Skeletal muscle cell (primary cell): ENCODE data around the gene SCN1B.
"Not testable (repeated sequence)": the region's sequence is repeated elsewhere in the genome, so short reads cannot be mapped to it uniquely, and the experiment has no call there.

Source experiments
- DNase-seq: peaks from one replicate; pipeline ENCODE4 v3.0.0-alpha.2; 2010; ENCODE audit warnings: low read depth
- H3K4me3 ChIP-seq: 2 replicates; pipeline ENCODE4 v1.5.1; 2011; ENCODE audit warnings: low read depth, mild to moderate bottlenecking, control low read depth, low read length, moderate library complexity

The SCN1B gene

GRCh38 chr19:35000338-35000646 is 30.0 kb upstream of the SCN1B start:
- no peak for DNase-seq
- peak overlapping the region; percentile 81 for H3K4me3 ChIP-seq

- DNase-seq = peak; percentile 8
- H3K4me3 ChIP-seq = peak overlapping the region; percentile 81
Measured at GRCh38 chr19:35000647-35001501, 29.4 kb upstream of the SCN1B start.

GRCh38 chr19:35002037-35002535 is 28.2 kb upstream of the SCN1B start:
- DNase-seq = no peak
- H3K4me3 ChIP-seq = no peak overlapping the region

- DNase-seq = no peak
- H3K4me3 ChIP-seq = no peak overlapping the region
Measured at GRCh38 chr19:35004517-35005255, 25.6 kb upstream of the SCN1B start.

GRCh38 chr19:35005256-35005977 is 24.9 kb upstream of the SCN1B start:
- no peak for DNase-seq
- no peak overlapping the region for H3K4me3 ChIP-seq

- H3K4me3 ChIP-seq, DNase-seq: not testable (repeated sequence)
Measured at GRCh38 chr19:35006007-35006341, 24.3 kb upstream of the SCN1B start.

GRCh38 chr19:35006342-35006998 is 23.8 kb upstream of the SCN1B start:
- DNase-seq = no peak
- no peak overlapping the region for H3K4me3 ChIP-seq

- no peak overlapping the region for H3K4me3 ChIP-seq
- DNase-seq = no peak
Measured at GRCh38 chr19:35006999-35007365, 23.3 kb upstream of the SCN1B start.

GRCh38 chr19:35007427-35007826 is 22.8 kb upstream of the SCN1B start:
- DNase-seq, H3K4me3 ChIP-seq: not testable (repeated sequence)

GRCh38 chr19:35008891-35009341 is 21.4 kb upstream of the SCN1B start:
- no peak for DNase-seq
- no peak overlapping the region for H3K4me3 ChIP-seq

GRCh38 chr19:35009424-35010415 is 20.6 kb upstream of the SCN1B start:
- no peak overlapping the region for H3K4me3 ChIP-seq
- no peak for DNase-seq

GRCh38 chr19:35011091-35011689 is 19.1 kb upstream of the SCN1B start:
- no peak for DNase-seq
- no peak overlapping the region for H3K4me3 ChIP-seq

GRCh38 chr19:35011737-35012682 is 18.3 kb upstream of the SCN1B start:
- no peak overlapping the region for H3K4me3 ChIP-seq
- no peak for DNase-seq

GRCh38 chr19:35013041-35013819 is 17.0 kb upstream of the SCN1B start:
- no peak overlapping the region for H3K4me3 ChIP-seq
- no peak for DNase-seq

GRCh38 chr19:35013820-35014754 is 16.2 kb upstream of the SCN1B start:
- DNase-seq = no peak

More at GRCh38 chr19:35013820-35014754, 16.2 kb upstream of the SCN1B start:
- no peak overlapping the region for H3K4me3 ChIP-seq
